SK-N-DZ (cell line): ENCODE results near the gene ARHGAP24.

Experiments
- small RNA-seq, 2 experiments: library from RNA; depleted of rRNA; stranded (forward); fragments of <200 nt; gene quantifications; one replicate each; pipeline ENCODE3, GENCODE V24; 2014

ARHGAP24 gene

Small RNA genes within 50 kb of the gene (small RNA-seq; reads per million reads assigned to genes)
- 0 reads per million in 2 experiments for gene MIR4451
